Measurements from ENCODE around the gene GBF1.
"Not testable (repeated sequence)": the region's sequence is repeated elsewhere in the genome, so short reads cannot be mapped to it uniquely, and the experiment has no call there.

GBF1 gene

DNA sequence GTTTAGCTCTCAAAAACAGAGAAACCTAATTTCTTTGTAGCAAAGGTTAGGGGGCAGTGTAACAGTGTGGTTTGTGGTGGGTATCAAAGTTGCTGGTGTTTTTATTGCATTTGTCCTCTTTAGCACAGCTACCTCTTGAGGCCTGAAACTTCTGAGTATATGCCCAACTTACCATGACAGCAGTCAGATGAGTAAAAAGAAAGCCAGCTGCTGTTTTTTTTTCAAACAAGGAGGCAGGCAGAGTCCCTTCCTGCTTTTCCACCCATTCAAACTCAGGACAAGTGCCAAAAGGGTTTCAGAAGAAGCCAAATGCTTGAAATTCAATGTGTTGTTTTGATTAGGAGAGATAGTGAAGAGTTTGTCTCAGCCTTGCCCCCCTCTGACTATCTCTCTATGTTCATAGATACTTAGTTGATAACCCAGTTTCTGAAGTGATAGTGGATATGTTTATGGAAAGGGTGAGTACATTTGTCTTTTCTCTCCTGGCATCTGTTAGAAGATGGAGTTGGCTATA lies 23.1 kb downstream of the GBF1 start:
- DNase-seq (ENCODE audit: low read depth in 2 of 2) = no peak

DNA sequence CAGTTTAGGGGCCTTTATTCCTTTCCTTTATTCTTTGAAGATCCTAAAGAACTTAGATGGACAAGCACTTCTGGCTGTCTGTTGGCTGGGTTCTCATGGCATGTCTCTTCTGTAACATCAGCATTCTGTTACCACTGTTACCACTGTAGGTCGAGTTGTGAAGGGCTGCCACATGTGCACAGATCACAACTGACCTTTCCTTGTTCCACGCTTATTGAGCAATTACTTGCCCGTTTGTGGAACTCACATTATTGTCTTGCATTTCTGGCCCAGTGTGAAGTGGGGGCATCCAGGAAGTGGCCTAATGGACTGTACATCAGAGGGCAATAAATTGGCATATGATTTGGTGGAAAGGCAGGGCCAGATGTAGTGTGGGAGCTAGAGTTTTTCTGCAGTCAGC lies 23.7 kb downstream of the GBF1 start:
- DNase-seq (ENCODE audit: low read depth in 2 of 2) = no peak

DNA sequence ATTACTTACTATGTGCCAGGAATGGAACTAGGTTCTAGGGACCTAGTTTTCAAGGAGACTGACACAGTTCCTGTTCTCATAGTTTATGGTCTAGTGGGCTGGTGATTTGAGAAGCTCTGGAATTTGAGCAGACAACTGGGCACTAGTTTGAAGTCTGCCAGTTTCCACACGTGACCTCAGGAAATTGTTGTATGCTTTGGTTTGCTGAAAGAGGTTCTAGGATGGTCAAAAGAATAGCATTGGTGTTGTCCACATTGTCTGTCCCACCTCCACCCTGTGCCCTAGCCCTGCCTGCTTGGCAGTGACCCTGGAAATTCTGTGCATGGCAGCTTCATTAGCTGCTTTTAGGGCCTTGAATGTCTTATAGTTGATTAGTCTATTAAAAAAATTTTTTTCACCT lies 28.7 kb downstream of the GBF1 start:
- no peak for DNase-seq (ENCODE audit: low read depth in 2 of 2)

DNA sequence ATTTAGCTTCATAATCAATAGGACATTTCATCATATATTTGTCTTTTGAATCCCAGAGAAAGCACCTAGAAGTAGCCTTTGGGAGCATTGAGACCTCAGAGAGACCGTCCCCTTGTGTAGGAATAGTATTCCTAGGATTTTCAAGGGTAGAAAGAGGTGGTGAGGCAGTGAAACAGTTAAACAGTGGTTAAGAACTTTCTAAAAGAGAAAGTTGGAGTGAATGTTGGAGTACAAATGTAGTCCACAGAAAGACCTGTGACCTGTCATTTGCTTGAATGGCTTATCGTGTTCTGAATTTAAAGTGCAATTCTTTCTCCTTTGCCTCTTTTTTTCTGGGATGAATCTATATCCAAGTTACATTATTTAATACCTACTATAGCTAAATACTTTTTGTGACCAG lies 30.0 kb downstream of the GBF1 start:
- DNase-seq (ENCODE audit: low read depth in 2 of 2) = no peak

DNA sequence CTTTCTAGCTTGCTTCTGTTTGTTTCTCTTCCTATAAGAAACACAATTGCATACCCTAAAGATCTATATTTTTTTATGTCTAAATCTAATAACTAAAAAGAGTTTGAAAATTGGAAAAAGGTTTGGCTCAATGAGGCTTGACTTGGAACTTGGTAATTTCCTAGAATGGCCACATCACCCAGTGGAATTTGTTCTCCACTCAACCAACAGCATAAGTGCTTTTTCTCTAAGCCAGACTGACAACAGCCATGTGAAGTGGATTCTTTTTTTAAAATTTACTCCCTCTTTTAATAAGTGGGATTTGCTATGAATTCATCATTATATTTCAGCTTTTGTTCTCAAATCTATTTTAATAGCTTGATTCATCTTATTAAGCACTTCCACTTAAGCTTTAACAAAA lies 33.8 kb downstream of the GBF1 start:
- no peak for DNase-seq (ENCODE audit: low read depth in 2 of 2)

DNA sequence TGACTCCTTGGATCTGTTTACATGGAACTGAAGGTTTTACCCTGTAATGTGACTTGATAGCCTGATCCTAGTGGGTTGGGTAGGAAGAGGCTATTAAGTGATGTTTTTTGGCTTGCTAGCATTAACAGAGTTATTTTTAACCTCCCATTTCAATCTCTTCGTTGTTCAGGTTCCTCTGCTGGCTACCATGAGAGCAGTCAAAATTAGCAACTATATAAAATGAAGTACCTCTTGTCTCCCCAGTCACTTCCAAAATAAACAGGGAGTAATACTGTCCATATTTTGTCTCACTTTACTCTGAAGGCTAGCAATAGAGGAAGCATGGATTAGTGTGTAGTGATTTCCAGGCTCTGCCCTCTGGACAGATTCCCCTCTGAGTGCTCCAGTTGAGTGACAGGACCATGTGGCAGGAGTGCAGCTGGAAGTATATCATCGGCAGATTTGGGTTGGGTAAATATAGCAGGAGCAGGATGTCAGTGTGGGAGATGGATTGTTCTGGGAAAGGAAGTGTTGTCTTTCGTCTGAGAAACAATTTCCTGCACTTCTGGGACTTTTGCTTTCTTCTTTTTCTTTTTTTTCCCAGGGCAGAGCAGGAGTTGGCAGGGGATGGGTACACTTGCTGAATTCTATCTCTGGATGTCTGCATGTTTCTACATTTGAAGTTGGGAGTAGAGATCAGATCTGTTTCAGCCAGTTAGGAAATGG lies 35.2 kb downstream of the GBF1 start:
- no peak for DNase-seq (ENCODE audit: low read depth in 2 of 2)

DNA sequence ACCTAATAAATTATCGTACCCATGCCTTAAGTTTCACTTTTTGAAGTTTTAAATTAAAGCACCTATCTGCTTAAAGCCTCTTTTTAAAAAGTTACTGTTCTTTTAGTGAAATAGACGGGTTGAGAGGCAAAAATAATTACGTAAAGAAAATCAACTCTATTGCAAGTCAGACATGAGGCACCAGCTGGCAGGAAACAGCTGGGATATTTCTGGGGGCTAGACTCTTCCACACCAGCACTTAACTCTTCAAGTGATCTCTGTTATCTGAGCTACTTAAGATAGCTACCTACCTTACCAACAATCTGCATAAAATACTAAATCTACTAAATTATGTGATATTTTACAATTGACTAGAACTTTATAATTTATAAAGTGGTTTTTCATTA lies 35.8 kb downstream of the GBF1 start:
- no peak for DNase-seq (ENCODE audit: low read depth in 2 of 2)

DNA sequence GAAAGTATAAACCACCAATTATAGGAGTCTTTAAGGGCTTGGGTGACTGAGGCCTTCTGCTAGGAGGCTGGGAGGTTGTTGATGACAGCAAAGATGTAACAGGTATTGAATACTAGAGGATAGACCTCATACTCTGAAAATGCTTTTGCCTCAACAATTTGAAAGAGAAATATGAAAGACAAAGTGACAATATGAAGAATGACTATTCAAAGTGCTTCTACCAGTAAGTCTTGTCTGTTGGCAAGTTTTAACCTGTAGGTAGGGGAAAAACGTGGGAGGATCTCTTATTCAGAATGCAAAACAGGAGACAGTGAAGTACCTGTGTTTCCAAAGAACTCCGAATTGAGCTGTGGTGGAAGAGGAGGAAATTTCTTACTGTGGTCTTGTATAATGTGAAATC lies 38.2 kb downstream of the GBF1 start:
- DNase-seq (ENCODE audit: low read depth in 2 of 2) = no peak

DNA sequence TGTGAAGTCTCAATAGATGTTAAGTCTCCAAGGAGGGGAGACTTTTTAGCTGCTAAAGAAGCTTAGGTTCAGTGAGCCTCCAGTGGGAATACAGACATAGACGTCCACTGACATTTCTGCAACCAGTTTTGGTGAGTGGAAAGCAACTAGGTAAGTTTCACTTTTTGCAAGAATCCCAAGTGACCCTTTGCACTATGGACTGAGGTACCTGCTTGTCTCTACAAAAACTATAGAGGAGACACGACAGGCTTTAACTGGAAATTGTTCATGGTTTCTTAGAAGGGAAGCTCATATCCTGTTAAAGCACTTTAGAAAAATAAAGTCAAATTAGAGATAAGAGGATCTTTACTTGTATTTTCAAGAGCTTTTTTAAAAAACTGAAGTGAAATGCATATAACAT lies 38.6 kb downstream of the GBF1 start:
- no peak for DNase-seq (ENCODE audit: low read depth in 2 of 2)

DNA sequence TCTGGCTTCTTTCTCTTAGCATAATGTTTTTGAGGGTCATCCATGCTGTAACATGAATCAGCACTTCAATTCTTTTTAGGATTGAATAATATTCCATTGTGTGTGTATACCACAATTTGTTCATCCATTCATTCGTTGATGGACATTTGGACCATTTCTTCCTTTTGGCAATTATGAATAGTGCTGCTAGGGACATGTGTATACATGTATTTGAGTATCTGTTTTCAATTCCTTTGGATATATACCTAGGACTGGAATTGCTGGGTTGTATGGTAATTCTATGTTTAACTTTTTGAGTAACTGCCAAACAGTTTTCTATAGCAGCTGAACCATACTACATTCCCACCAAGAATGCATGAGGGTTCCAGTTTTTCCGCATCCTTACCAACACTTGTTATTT lies 39.2 kb downstream of the GBF1 start:
- DNase-seq (ENCODE audit: low read depth in 2 of 2) = no peak

DNA sequence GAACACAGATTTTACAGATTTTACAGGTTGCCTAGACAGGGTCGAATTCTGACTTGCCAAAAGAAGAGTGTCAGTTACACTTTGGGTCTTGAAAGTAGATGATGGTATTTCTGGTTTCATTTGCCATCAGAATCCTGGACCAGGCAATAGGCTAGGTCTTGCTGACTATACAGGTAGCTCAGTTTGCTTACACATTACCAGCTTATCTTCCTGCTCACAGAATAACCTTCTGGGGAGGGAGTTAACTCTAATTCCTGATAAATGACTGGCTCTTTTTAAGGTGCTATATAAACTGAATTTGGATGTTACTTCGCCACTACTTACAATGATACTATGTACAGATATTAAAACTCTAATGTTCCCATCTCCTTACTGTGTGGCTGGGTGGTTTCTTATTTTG lies 39.8 kb downstream of the GBF1 start:
- no peak for DNase-seq (ENCODE audit: low read depth in 2 of 2)

DNA sequence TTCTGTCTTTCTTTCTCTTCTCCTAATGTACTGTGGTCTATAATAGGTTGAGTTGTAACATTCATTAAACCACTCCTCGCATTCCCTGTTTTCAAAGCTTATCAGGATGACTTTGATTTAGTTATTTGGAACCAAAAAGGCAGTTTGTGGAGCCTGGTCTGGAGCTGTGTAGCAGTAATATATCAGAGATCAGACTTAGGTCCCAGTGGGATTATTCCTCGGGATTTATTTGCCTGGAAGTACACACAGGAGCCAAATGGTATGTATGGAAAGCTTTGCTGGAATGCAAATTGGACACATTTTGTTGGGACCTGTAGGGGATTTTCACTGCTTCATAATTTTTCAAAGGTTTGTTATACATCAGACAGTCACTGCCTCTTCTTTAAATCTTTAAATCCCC lies 40.9 kb downstream of the GBF1 start:
- no peak for DNase-seq (ENCODE audit: low read depth in 2 of 2)

DNA sequence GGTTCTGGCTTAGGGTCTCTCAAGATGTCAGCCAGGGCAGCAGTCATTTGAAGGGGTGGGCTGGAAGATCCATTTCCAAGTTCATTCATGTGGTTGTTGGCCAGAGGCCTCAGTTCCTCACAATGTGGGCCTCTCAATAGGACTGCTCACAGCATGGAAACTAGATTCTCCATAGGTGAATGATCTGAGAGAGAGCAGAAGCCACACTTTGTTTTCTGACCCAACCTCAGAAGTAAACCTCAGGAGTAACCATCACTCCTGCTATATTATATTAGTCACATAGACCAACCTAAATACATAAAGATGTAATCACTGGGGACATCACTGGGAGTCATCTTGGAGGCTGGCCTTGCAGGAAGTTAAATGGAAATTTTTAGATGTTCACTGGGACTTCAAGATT lies 42.2 kb downstream of the GBF1 start:
- DNase-seq (ENCODE audit: low read depth in 2 of 2) = no peak

DNA sequence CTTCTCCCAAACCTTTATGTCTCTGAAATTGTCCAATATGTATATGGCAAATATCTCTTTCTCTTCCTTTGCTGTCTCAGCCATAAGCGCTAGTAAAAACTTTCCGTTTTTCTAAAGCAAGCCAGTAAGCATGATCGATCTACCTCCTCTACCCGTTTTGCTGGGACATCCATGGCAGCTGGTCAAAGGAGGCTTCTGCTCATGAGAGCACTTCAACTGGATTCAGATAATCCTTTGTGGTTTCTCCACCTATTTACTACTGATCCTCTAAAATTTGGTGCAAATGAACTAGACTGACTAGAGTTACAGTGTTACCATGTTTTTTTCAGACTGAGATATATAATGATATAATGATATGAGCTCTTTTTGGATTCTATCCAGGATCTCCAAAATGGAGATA lies 42.7 kb downstream of the GBF1 start:
- DNase-seq (ENCODE audit: low read depth in 2 of 2) = no peak

DNA sequence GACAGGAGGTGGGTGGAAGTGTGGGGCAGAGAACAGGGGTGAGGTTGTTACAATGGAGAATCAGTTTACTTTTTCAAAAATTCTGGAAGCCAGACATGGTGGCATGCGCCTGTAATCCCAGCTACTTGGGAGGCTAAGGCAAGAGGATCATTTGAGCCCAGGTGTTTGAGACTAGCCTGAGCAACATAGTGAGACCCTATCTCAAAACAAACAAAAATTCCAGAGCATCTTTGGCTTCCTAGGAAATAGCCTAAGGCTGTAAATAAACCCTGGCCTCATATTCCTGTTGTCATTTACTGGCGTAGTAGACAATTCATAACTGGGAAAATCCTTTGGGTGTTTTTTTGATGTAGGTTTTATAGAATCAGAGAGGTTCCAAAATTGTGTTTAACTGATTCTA lies 44.0 kb downstream of the GBF1 start:
- no peak for DNase-seq (ENCODE audit: low read depth in 2 of 2)

DNA sequence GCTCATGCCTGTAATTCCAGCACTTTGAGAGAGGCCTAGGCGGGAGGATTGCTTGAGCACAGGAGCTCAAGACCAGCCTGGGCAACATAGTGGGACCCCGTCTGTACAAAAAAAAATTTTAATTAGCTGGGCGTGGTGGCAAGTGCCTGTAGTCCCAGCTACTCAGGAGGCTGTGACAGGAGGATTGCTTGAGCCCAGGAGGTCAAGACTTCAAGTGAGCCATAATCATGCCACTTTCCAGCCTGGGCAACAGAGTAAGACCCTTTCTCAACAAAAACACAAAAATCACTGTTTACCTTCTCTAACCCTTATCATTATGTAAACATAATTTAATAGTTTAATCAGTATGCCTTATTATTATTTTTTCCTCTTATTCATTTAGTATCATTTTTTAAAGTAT lies 44.5 kb downstream of the GBF1 start:
- no peak for DNase-seq (ENCODE audit: low read depth in 2 of 2)

DNA sequence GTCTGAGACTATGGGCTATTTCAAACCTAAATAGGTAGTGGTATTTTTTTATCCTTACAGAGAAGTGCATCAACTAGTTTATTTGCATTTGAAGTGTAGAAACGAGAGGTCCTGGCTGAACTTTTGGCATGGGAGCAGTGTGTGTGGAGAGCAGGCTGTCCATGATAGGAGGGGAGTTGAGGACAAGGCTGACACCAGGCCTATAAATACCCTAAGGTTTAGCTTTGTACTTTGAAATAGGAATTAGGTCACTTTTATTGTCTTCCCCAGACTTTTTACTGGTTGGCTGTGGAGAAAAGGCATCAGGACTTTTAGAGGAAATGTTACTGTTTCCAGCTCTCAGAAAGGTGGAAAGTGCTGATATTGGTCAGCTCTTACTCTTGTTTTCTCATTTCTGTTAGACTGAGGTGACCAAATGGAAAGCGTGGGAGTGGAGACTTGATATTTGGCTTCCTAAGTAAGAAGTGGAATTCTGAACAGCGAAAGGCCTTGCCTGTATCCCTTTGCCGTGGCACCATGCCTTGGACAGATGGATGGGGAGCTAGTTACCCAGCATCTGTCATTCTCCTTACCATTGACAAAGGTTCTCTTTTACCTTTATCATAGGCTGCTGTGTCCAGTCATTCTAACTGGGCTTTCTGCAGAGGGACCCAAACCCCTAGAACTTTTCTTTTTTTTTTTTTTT lies 46.0 kb downstream of the GBF1 start:
- no peak for DNase-seq (ENCODE audit: low read depth in 2 of 2)

DNA sequence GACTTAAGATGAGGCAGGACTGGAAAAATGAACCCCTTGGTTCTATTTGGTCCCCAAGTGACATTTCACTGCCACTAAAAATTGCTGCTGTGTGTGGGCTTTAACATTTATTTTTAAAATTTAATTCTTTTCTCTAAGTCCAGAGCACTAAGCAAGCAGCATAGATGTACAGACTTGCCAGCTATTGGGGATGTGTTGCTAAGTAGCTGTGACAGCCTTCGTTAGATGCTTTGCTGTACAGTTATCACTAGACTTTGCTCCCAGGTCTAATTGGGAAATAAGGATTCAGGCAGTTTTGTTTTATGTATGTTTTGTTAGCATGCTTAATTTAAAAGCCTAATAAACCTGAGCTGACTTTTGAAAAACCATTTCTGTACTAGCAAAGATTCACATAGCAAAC lies 51.8 kb downstream of the GBF1 start:
- DNase-seq (ENCODE audit: low read depth in 2 of 2) = no peak

DNA sequence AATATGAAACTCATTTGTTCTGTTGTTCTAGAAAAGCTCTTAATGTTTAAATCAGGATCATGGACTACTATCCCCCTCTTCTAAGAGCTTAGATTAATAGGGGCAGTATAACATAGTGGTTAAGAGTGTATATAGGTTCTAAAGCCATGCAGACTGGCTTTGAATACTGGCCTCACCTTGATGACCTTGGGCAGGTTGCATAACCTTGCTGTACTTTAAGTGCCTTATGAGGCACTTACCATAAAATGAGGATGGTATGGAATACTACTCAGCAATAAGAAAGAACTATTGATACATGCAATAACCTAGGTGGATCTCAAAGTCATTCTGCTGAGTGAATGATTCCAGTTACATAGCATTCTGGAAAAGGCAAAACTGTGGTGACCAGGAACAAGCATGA lies 53.6 kb downstream of the GBF1 start:
- DNase-seq (ENCODE audit: low read depth in 2 of 2) = no peak

DNA sequence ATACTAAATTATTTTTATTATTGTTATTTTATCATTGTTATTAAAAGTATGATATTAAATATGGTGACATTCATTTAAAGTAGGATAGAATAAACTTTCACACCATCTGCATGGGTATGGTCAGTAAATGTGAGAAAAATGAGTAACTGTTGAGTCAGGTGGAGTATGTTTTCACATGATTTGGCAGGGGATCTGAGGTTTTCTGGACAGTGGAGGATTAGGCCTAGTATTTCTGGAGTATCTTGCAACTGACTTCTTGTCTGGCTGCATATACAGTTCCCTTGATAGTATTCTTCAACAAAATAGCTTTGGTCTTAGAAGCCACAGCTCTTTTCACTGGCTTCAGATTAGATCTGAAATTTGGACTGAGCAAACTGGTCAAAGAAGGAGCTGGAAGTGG lies 54.5 kb downstream of the GBF1 start:
- DNase-seq (ENCODE audit: low read depth in 2 of 2) = no peak

DNA sequence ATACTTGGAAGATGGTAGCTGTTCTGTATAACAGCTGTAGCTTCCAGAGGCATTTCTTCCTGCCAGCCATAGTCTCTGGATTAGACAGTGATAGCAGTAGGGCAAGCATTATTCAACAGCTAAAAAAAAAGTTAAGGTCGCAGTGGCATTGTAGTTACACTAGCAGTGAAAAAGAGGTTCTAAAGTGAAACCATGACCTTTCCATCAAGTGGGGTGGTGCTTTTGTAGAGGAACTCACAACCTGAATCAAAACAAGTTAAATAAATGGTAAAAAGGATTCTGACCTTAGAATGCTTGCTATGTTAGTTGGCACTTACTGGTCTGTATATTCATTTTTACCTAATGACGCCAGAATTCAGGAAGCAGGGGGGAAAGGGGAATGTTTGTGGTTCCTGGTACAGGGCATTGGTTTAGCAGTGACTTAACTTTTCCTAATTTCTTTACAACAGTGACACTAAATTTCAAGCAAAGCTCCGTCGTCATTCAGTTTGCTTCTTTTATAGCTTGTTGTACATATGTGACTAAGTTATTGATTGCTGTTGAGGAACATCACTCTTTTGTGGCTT lies 55.0 kb downstream of the GBF1 start:
- no peak for DNase-seq (ENCODE audit: low read depth in 2 of 2)

DNA sequence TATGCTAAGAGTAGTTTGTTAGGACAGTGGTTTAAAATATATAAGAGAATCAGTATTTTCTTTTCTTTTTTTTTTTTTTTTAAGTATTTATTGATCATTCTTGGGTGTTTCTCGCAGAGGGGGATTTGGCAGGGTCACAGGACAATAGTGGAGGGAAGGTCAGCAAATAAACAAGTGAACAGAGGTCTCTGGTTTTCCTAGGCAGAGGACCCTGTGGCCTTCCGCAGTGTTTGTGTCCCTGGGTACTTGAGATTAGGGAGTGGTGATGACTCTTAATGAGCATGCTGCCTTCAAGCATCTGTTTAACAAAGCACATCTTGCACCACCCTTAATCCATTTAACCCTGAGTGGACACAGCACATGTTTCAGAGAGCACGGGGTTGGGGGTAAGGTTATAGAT lies 55.6 kb downstream of the GBF1 start:
- not testable (repeated sequence) for DNase-seq (ENCODE audit: low read depth in 2 of 2)

DNA sequence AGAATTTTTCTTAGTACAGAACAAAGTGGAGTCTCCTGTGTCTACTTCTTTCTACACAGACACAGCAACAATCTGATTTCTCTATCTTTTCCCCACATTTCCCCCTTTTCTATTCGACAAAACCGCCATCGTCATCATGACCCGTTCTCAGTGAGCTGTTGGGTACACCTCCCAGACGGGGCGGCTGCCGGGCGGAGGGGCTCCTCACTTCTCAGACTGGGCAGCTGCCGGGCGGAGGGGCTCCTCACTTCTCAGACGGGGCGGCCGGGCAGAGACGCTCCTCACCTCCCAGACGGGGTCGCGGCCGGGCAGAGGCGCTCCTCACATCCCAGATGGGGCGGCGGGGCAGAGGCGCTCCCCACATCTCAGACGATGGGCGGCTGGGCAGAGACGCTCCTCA lies 56.0 kb downstream of the GBF1 start:
- not testable (repeated sequence) for DNase-seq (ENCODE audit: low read depth in 2 of 2)
